Activated CD8-positive, alpha-beta memory T cell treated with anti-CD3 and anti-CD28 coated beads for 36 hours (primary cell): Measurements from ENCODE around the gene MIAT. TPM values are rescaled to one million over a fixed set of nuclear protein-coding genes. Genes with fewer than 3 reads are reported as not detected.

Source experiments
- CTCF ChIA-PET: fragments of 350-600 bp; sonication (Branson Sonifier 250); formaldehyde crosslinking; loops from one replicate; lab custom pipeline; 2021; ENCODE audit warnings: antibody characterized with exemption; lab: Charles Lee
- POLR2A ChIA-PET: fragments of 350-600 bp; sonication (Branson Sonifier 250); formaldehyde crosslinking; loops from one replicate; lab custom pipeline; 2021; ENCODE audit warnings: antibody characterized with exemption; lab: Charles Lee
- total RNA-seq, 2 experiments: library from RNA; stranded (reverse); gene quantifications; one replicate each; pipeline ENCODE4 v1.2.3, GENCODE V29; 2021

The MIAT gene
- total RNA-seq, 2 experiments from 2014 or later = 15.4 to 16.9 TPM

- POLR2A ChIA-PET = no interaction called here
- CTCF ChIA-PET = no interaction called here
Observed at GRCh38 chr22:26658671-26659478, 1.5 kb downstream of the MIAT start.

GRCh38 chr22:26660356-26660755, 3.0 kb downstream of the MIAT start:
- ChIA-PET POLR2A (no interaction called here), CTCF (interaction anchor here (0.7 kb wide), 1 partner anchor 182 kb away, joined by 3 read pairs; no protein-coding TSS in a partner anchor)

- ChIA-PET POLR2A (no interaction called here), CTCF (no interaction called here)
Observed at GRCh38 chr22:26660961-26661578, 3.7 kb downstream of the MIAT start.

- POLR2A ChIA-PET = no interaction called here
- CTCF ChIA-PET = interaction anchor here (0.7 kb wide), 1 partner anchor 11 kb away, joined by 3 read pairs; no protein-coding TSS in a partner anchor
Observed at GRCh38 chr22:26662160-26662559, 4.8 kb downstream of the MIAT start.

- CTCF ChIA-PET = interaction anchor here (0.6 kb wide), 1 partner anchor 143 kb away, joined by 3 read pairs; no protein-coding TSS in a partner anchor
Observed at GRCh38 chr22:26663374-26663923, 6.1 kb downstream of the MIAT start.

GRCh38 chr22:26665813-26666231, 8.4 kb downstream of the MIAT start:
- ChIA-PET POLR2A (interaction anchor here (0.6 to 1.7 kb wide), 3 partner anchors 22 to 182 kb away, joined by 3 to 6 read pairs (median 3); partner anchors contain the start of genes HPS4 and SRRD), CTCF (interaction anchor here (1.0 to 1.4 kb wide), 2 partner anchors 164 to 181 kb away, joined by 4 to 5 read pairs; no protein-coding TSS in a partner anchor)

More at GRCh38 chr22:26663374-26663923, 6.1 kb downstream of the MIAT start:
- POLR2A ChIA-PET = interaction anchor here (0.8 kb wide), 1 partner anchor 38 kb away, joined by 3 read pairs; no protein-coding TSS in a partner anchor

- ChIA-PET CTCF (no interaction called here), POLR2A (no interaction called here)
Observed at GRCh38 chr22:26667140-26667539, 9.8 kb downstream of the MIAT start.

- ChIA-PET POLR2A (no interaction called here), CTCF (no interaction called here)
Observed at GRCh38 chr22:26669060-26669481, 11.7 kb downstream of the MIAT start.

GRCh38 chr22:26670459-26670858, 13.1 kb downstream of the MIAT start:
- CTCF ChIA-PET = no interaction called here
- POLR2A ChIA-PET = interaction anchor here (0.6 to 2.7 kb wide), 3 partner anchors 20 to 1084 kb away, joined by 3 to 13 read pairs (median 7); partner anchors contain the start of genes HPS4 and SRRD

GRCh38 chr22:26671317-26672059, 14.1 kb downstream of the MIAT start:
- CTCF ChIA-PET = interaction anchor here (1.0 to 1.2 kb wide), 2 partner anchors 13 to 20 kb away, joined by 3 to 5 read pairs; no protein-coding TSS in a partner anchor
- POLR2A ChIA-PET = interaction anchor here (0.5 to 2.7 kb wide), 4 partner anchors 21 to 1232 kb away, joined by 3 to 13 read pairs (median 5); partner anchors contain the start of genes HPS4 and SRRD

- CTCF ChIA-PET = interaction anchor here (0.9 to 1.2 kb wide), 3 partner anchors 14 to 21 kb away, joined by 3 to 5 read pairs (median 3); no protein-coding TSS in a partner anchor
- POLR2A ChIA-PET = interaction anchor here (1.4 to 2.7 kb wide), 3 partner anchors 21 to 188 kb away, joined by 3 to 13 read pairs (median 7); partner anchors contain the start of genes HPS4 and SRRD
Observed at GRCh38 chr22:26672060-26672471, 14.7 kb downstream of the MIAT start.

GRCh38 chr22:26672590-26673468, 15.4 kb downstream of the MIAT start:
- ChIA-PET POLR2A (interaction anchor here (0.7 to 2.7 kb wide), 6 partner anchors 16 to 191 kb away, joined by 3 to 13 read pairs (median 4); partner anchors contain the start of genes HPS4, MIAT and SRRD), CTCF (interaction anchor here (0.9 to 1.2 kb wide), 3 partner anchors 11 to 22 kb away, joined by 3 read pairs; no protein-coding TSS in a partner anchor)

- ChIA-PET CTCF (interaction anchor here (0.5 to 1.0 kb wide), 2 partner anchors 31 to 161 kb away, joined by 3 to 4 read pairs; partner anchors contain the start of gene TFIP11), POLR2A (interaction anchor here (0.6 to 1.3 kb wide), 5 partner anchors 17 to 938 kb away, joined by 3 to 4 read pairs (median 3); partner anchors contain the start of genes HPS4, MIAT and SRRD)
Observed at GRCh38 chr22:26673486-26673885, 16.1 kb downstream of the MIAT start.

GRCh38 chr22:26674211-26675190, 17.1 kb downstream of the MIAT start:
- POLR2A ChIA-PET = interaction anchor here (0.6 to 1.4 kb wide), 6 partner anchors 12 to 939 kb away, joined by 3 to 4 read pairs (median 3); partner anchors contain the start of genes HPS4 and SRRD

GRCh38 chr22:26675687-26676268, 18.4 kb downstream of the MIAT start:
- CTCF ChIA-PET = interaction anchor here (0.6 kb wide), 1 partner anchor 1114 kb away, joined by 3 read pairs; no protein-coding TSS in a partner anchor
- POLR2A ChIA-PET = no interaction called here

More at GRCh38 chr22:26674211-26675190, 17.1 kb downstream of the MIAT start:
- CTCF ChIA-PET = interaction anchor here (1.0 kb wide), 1 partner anchor 162 kb away, joined by 3 read pairs; the partner anchor contains the start of gene TFIP11
